ENCODE data around the gene QSOX2.

DNA sequence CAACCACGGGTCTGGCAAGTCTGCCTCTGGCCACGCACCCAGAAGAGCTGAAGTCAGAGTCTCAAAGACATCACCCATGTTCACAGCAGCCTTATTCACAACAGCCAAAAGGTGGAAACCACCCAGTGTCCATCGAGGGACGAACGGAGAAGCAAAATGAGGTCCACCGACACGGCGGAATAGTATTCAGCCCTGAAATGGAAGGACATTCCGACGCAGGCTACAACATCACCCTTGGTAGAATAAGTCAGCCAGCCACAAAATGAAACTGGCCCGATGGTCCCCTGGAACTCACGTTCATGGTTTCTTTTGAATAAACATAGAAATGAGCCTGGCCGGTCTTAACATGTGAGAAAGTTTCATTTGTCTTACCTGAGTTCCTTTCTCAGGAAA, 41.4 kb upstream of the QSOX2 start:
- TF ChIP-seq, protein P1, sequence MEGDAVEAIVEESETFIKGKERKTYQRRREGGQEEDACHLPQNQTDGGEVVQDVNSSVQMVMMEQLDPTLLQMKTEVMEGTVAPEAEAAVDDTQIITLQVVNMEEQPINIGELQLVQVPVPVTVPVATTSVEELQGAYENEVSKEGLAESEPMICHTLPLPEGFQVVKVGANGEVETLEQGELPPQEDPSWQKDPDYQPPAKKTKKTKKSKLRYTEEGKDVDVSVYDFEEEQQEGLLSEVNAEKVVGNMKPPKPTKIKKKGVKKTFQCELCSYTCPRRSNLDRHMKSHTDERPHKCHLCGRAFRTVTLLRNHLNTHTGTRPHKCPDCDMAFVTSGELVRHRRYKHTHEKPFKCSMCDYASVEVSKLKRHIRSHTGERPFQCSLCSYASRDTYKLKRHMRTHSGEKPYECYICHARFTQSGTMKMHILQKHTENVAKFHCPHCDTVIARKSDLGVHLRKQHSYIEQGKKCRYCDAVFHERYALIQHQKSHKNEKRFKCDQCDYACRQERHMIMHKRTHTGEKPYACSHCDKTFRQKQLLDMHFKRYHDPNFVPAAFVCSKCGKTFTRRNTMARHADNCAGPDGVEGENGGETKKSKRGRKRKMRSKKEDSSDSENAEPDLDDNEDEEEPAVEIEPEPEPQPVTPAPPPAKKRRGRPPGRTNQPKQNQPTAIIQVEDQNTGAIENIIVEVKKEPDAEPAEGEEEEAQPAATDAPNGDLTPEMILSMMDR (IDR thresholded peaks at IDR 0.05), result no peak
- no peak for TF ChIP-seq POLR2A (IDR thresholded peaks at IDR 0.05)

Measured in body of pancreas (tissue), 4 donors.